GM19025 (cell line): Measurements from ENCODE around the gene HDAC11.

ENCODE experiments used
- ATAC-seq: cut with Tn5 transposase; IDR thresholded peaks from one replicate; pipeline ENCODE4 v1.9.1; 2021; ENCODE audit warnings: mild to moderate bottlenecking, low read depth, moderate library complexity; ENCODE audit not compliant: unreplicated experiment

HDAC11 gene

GRCh38 chr3:13539671-13540070, 59.6 kb downstream of the HDAC11 start:
- ATAC-seq, result no peak

- ATAC-seq, result no peak
These were observed 60.3 kb downstream of the HDAC11 start for GRCh38 chr3:13540297-13540995.

GRCh38 chr3:13541691-13542090, 61.6 kb downstream of the HDAC11 start:
- no peak for ATAC-seq

GRCh38 chr3:13542142-13542541, 62.0 kb downstream of the HDAC11 start:
- no peak for ATAC-seq

- ATAC-seq, result no peak
These were observed 63.1 kb downstream of the HDAC11 start for GRCh38 chr3:13543253-13543652.

- ATAC-seq, result no peak
These were observed 64.3 kb downstream of the HDAC11 start for GRCh38 chr3:13544293-13544831.

GRCh38 chr3:13544951-13545651, 65.0 kb downstream of the HDAC11 start:
- no peak for ATAC-seq

- no peak for ATAC-seq
These were observed 65.9 kb downstream of the HDAC11 start for GRCh38 chr3:13545952-13546454.

- ATAC-seq, result no peak
These were observed 66.6 kb downstream of the HDAC11 start for GRCh38 chr3:13546667-13547171.

GRCh38 chr3:13547591-13548371, 67.7 kb downstream of the HDAC11 start:
- no peak for ATAC-seq

- ATAC-seq, result no peak
These were observed 68.9 kb downstream of the HDAC11 start, which contains the start of gene FBLN2 for GRCh38 chr3:13548696-13549622. Gene FBLN2, plus strand, starts transcription at chr3:13549125. Its CDS starts 21,231 bp downstream, at chr3:13570356.

- ATAC-seq, result no peak
These were observed 69.7 kb downstream of the HDAC11 start for GRCh38 chr3:13549623-13550422.

- ATAC-seq, result no peak
These were observed 70.3 kb downstream of the HDAC11 start for GRCh38 chr3:13550423-13550690.

- no peak for ATAC-seq
These were observed 70.8 kb downstream of the HDAC11 start for GRCh38 chr3:13550791-13551360.

GRCh38 chr3:13552857-13553652, 72.9 kb downstream of the HDAC11 start:
- ATAC-seq, result no peak

GRCh38 chr3:13553686-13554085, 73.6 kb downstream of the HDAC11 start:
- ATAC-seq, result no peak

GRCh38 chr3:13555753-13556152, 75.6 kb downstream of the HDAC11 start:
- no peak for ATAC-seq
